Measurements from ENCODE around the gene MCU.

MCU gene

GRCh38 chr10:72732521-72732920, 40.6 kb downstream of the MCU start:
- DNase-seq: no peak

DNA sequence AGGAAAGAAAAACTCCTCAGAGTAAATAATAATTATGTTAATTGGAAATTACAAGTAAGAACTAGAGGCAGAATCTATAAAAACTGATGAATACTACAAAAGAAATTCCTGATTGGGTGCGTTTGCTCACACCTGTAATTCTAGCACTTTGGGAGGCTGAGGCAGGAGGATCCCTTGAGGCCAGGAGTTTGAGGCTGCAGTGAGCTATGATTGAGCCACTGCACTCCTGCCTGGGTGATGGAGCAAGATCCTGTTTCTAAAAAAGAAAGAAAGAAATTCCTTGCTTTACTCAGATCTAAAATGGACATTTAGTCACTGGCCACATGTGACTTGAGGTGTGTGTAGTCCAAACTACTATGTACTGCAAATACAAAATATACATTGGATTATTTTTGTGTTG, 42.0 kb downstream of the MCU start:
- DNase-seq: no peak

- no peak for DNase-seq
Observed at GRCh38 chr10:72735288-72735936, 43.5 kb downstream of the MCU start.

DNA sequence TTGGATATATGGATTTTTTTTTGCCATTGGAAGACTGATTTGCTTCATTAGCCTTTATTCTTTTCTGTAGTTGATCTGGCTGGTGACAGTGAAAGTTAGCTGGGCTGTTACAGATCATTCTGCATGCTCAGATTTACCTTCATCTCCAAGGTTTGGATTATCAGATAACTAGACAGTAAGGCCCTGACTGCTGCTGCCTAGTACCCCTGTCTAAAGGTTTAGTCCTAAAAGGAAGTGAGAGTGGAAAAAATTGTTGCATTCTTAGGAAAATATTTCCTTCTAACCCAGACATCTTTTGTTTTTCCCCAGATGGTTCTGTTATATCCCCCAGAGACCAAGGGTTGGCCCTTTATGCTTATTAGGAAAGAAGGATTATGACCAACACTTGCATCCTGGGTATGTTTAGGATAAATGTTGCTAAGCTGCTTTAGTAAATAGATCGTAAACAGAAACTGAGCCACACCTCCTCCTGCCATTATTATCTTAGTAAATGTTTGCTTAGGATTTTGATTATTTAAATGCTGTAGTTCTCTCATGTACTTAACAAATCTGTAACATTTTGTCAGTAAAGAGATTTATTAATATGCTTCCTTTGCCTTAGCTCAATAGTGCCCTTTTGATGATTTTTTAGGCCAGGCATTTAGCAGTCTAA, 44.4 kb downstream of the MCU start:
- no peak for DNase-seq

DNA sequence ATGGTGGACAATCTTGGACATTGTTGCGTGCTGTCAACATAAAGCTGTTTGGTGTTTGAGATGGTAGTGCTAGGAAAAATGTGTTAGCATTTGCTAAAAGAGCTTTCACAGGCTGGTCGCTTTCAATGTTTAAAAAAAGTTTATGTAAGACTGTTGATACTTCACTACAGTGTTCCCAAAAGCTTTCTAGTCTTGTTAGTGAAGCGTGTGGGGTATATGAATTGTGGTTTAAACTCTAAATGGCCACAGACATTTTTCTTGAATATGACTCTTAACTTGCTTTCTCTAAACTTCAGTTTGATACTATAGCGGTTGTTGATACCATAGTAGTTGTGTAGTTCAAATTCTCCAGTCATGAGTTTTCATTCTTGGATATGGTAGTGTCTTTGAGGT, 44.9 kb downstream of the MCU start:
- DNase-seq: no peak

GRCh38 chr10:72737357-72737756, 45.4 kb downstream of the MCU start:
- peak; percentile 67 for DNase-seq

DNA sequence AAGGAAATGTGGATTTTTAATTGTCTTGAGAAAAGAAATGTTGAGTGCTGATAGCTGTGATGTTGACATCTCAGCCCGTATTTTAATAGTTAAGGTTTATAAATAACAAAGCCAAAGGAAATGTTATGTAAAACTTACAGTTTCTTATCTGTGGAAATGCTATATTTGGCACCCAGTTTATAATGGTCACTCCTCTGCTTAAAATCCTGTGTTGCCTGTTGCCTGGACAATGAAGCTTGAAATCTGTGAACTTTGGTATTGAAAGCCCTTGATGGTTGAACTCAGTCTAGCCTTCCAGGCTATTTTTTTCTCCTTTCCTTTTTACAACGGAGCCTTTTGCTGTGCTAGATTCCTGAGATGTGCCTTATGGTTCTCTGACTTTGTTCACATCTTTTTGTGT, 46.5 kb downstream of the MCU start:
- peak; percentile 26 for DNase-seq

- DNase-seq: no peak
Observed at GRCh38 chr10:72740528-72740927, 48.6 kb downstream of the MCU start.

GRCh38 chr10:72742092-72742491, 50.1 kb downstream of the MCU start:
- DNase-seq: no peak

DNA sequence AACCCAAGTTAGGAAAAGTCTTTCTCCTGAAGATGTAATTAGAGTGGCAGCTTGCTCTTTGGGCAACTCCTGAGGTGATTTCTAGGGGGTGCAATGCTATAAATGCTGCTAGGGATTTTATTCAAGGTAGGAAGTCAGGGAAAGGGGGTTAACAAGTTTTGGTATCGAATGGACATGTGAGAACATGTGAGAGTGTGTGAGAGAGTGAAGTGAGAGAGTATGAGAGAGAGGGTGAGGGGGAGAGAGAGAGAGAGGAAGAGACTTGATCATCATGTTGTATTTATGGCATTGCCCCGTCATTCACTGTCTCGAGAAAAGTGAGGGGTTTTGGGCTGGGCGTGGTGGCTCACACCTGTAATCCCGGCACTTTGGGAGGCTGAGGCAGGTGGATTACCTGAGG, 50.9 kb downstream of the MCU start:
- DNase-seq: no peak

- DNase-seq: no peak
Observed at GRCh38 chr10:72744566-72744965, 52.6 kb downstream of the MCU start.

GRCh38 chr10:72746426-72747363, 54.8 kb downstream of the MCU start:
- DNase-seq: no peak

DNA sequence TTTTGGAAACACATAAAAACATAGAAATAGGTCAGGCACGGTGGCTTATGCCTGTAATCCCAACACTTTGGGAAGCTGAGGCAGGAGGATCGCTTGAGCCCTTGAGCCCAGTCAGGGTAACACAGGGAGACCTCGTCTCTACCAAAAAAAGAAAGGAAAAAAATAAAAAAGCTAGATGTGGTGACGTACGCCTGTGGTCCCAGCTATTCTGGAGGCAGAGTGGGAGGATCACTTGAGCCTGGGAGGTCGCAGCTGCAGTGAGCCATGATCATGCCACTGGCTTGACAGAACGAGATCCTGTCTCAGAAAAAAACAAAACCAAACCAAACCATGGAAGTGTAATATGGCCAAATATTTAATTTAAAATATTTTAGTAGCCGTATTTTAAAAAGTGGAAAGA, 55.6 kb downstream of the MCU start:
- DNase-seq: no peak

GRCh38 chr10:72753760-72754231, 61.9 kb downstream of the MCU start:
- peak; percentile 52 for DNase-seq

- DNase-seq: no peak
Observed at GRCh38 chr10:72754275-72755032, 62.5 kb downstream of the MCU start.

DNA sequence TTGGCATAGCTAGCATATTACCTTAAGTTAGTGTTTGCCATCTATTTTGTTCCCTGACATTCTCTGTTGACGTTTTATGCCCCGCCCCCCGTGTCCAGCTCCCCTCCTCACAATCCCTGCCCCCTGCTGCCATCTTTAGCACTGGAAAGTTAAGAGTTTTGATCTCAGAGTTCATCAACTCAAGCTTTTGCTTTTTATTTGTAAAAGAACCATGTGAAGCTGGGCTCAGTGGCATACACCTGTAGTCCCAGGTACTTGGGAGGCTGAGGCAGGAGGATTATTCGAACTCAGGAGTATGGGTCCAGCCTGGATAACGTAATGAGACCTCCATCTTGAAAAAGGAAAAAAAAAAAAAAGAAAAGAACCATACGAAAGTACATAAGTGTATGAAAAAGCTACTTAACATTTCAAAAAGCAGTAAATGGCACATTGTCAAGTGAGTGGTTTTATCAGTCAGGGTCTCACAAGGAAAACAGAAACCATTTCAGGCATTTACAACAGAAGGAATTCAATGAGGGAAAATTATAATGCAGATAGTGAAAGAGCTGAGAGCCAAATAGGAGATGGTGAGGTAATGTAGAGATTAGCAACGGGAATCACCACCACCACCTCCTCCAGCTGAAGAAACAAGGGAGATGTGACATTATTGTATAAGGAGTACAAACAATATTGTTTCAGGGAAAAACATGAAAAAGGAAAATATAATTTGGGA, 64.9 kb downstream of the MCU start:
- peak; percentile 51 for DNase-seq

- no peak for DNase-seq
Observed at GRCh38 chr10:72757732-72758131, 65.8 kb downstream of the MCU start.

GRCh38 chr10:72758930-72759329, 67.0 kb downstream of the MCU start:
- peak; percentile 26 for DNase-seq

- DNase-seq: peak; percentile 73
Observed at GRCh38 chr10:72759584-72759983, 67.6 kb downstream of the MCU start.

DNA sequence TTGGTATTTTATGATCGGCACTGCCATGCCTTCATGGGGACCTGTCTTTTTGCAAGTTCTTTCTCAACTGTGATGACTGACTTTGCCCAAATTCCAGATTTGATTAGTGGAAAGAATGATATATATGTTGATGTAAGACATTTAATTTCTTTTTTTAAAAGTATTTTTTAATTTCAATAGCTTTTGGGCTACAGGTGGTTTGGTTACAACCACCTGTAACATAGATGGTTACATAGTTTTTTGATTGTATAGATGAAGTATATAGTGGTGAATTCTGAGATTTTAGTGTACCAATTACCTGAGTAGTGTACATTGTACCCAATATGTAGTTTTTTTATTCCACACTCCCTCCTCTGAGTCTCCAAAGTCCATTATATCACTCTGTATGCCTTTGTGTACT, 69.6 kb downstream of the MCU start:
- DNase-seq: no peak

DNA sequence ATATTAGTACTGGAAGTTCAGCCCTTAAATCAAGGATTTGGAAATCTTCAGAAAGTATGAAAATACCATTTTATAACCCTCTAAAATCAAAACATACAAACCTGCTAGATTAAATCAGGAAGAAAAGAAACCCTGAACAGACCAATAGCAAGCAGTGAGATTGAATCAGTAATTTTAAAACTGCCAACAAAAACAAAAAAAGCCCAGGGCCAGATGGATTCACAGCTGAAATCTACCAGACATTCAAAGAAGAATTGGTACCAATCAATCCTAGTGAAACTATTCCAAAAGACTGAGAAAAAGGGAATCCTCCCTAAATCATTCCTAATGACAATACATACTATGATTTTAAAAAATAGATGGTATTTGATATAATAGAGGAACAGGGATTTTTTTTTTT, 70.1 kb downstream of the MCU start:
- DNase-seq: no peak

DNA sequence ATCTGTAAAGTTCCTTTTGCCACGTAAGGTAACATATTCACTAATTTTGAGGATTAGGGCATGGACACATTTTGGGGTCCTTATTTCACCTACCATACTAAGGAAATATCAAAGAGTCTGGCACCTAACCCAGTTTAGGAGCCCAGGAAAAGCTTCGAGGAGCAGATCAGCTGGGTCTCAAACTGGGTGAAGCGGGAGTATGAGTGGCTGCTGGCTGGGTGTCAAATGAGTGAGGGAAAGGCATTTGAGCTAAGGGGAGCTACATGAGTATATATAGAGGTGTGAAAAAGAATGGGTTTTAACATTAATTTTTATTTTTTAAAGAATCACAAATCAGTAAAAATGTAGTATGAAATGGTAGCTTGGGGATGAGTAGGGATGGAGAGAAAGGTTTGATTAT, 71.3 kb downstream of the MCU start:
- DNase-seq: no peak

Measured in OCI-M1 (cell line).